GM18907 (cell line): ENCODE measurements around the gene DHX8.
"Not testable (repeated sequence)": the region's sequence is repeated elsewhere in the genome, so short reads cannot be mapped to it uniquely, and the experiment has no call there.

Experiments used
- ATAC-seq: cut with Tn5 transposase; IDR thresholded peaks from one replicate; pipeline ENCODE4 v1.9.1; 2021; ENCODE audit warnings: mild to moderate bottlenecking, moderate library complexity; ENCODE audit not compliant: unreplicated experiment

Gene DHX8

DNA sequence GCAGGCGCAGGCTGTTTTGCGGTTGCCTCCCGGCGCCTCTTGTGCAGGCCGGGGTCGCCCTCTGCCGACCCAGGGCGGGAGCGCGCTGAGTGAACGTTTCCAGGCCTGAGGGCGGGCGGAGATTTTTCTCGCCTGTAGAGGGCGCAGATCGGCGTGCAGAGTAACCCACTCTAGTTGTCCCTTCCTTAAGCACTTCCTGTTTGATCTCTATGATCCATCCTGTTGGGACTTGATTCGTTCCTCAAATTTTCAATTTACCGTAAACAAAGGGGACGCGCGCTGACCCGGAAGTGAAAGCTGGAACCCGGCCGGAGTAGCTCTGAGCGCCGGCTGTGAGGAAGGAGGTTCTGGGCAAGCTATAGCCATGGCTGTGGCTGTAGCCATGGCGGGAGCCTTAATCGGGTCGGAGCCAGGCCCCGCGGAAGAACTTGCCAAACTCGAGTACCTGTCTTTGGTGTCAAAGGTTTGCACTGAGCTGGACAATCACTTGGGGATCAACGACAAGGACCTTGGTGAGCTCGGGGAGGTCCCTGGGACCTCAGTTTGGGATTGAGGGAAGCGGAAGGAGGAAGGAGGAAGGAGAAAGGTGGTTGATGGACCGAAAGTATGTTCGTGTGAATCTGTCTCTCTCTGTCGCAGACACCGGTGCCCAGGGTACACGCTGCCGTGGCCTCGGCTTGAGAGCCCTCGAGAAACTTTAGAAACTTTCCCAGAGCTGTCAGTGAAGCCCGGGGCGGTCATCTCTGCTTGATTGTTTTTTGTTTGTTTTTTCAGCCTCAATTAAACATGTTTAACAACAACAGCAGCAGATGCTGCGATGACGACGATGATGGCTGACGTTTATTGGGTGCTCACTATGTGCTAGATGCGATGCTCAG is at the start of gene DHX8:
Gene DHX8 (plus strand): TSS at position 302 of the 878 bp plus-strand sequence. CDS start 63 bp downstream, at position 365.
- peak; percentile 94 for ATAC-seq

DNA sequence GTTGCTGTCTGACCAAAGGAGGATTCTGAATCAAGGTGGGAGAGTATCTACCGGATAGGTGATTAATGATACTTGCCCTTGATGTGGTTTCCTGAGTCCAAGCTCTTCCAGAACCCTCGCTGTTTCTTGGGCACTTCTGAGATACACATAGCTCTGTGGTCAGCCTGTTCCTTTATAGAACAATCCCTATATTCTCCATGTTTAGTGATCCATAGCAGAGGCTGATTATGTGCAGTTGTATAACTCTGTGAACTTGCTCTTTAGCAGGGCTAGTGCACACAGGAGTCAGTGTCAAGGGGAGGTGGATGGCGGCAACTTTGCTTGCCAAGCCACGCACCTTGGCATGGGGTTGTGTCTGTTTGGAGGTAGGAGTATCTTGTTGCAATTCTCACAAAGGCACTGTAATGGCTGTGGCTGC is 48.9 kb upstream of the DHX8 start:
- no peak for ATAC-seq

DNA sequence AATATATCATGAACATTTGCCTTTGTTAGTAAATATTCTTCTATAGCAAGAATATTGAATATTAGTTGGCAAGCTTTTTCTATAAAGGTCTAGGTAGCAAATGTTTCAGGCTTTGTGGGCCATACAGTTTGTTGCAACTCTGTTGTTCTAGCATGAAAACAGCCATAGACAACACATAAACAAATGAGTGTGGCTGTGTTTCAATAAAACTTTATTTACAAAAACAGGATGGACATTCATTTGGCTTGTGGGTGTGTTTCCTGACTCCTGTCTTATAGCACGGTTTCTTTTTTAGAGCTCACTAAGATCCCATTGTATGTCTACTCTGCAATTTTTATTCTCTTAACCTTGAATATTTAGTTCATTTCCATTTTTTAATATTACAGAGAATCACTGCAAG is 46.0 kb upstream of the DHX8 start:
- ATAC-seq = no peak

DNA sequence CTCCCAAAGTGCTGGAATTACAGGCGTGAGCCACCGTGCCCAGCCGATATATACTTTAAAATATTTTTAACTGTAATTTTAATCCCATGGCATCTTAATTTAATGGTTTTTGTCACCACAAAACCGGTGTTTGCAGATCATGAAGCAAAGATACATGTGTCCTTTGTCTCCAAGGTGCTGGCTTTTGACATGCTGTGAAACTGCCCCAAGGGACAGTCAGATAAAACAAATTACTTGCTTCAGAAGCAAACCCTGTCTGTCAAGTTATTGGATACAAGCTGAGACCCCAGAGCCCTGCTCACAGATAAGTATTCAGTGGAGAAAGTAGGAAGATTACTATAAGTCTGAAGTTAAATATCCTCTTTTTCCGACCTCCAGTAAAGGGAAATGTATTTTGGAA is 45.1 kb upstream of the DHX8 start:
- no peak for ATAC-seq

DNA sequence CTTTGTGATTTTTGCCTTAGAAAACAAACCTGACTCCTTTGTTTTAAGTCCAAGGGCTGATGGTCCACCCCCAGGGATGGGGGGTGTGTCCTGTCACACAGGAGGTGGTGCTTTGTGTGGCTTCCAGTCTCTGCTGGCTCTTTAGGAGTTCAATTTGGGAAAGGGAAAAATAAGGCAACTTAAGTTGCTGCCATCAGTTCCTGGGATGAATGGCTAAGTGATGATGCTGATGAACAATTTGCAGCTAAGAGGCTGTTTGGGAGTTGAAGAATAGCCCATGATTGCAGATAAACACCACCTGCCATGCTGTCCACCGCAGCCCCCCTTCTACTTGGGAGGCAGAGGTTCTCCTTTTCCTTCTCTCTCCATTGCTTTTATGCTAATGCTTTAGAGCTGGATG is 44.7 kb upstream of the DHX8 start:
- no peak for ATAC-seq

GRCh38 chr17:43442711-43443110 is 41.1 kb upstream of the DHX8 start:
- ATAC-seq = no peak

DNA sequence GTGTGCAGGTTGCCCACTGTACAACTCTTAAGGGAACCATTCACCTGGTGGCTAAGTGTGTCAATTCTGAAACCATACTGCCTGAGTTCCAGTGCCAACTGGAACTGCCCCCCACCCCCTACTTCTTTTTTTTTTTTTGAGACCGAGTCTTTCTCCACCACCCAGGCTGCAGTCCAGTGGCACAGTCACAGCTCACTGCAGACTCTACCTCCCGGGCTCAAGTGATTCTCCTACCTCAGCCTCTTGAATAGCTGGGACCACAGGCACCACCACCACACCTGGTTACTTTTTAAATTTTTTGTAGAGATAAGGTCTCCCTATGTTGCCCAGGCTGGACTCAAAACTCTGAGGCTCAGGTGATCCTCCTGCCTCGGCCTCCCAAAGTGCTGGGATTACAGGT is 40.4 kb upstream of the DHX8 start:
- no peak for ATAC-seq

DNA sequence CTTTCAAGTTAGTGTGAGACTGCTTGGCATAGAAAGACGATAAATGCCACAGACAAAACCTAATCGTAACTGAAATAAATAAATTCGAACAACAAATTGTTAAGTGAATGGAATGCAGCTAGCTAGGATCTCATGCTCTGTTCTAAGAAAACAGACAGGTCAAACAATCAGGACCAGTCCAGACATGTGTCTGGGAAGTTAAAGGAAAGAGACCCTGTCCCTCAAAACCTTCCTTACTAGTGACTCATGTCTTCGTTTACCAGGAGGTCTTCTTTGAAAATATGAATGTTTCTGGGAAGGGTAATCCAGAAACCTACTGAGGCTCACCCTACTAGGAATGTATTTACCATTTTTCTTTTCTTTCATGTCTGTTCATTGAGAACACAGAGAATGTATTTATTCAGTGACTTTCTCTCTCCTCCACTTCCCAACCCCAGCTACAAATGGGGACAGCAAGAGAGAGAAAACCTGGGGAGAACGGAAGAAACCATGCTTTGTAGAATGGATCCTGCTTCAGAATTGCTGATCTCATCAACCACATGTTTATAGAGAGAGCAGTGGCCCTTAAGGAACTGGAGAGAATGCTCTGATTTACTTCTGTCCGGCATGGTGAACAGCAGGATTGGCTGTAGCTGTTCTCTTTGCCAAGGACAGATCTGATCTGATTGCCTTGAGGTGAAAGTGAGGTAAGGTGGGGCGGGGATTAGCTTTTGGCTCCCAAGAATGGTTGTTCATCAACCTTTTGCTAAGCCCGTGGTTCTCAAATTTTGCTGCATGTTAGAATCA is 39.4 kb upstream of the DHX8 start:
- ATAC-seq = no peak

- ATAC-seq = no peak
These were observed 38.7 kb upstream of the DHX8 start for GRCh38 chr17:43445009-43445589.

DNA sequence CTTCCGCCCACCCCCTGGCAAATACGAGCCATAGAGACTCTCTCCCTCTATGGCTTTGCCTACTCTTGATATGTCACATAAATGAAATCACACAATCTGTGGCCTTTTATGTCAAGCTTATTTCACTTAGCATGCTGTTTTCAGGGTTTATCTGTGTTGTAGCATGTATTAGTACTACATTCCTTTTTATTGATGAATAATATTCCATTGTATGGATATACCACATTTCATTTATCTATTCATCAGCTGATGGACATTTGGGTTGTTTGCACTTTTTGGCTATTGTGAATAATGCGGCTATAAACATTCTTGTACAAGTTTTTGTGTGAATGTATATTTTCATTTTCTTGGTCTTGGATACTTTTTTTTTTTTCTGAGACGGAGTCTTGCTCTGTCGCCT is 37.0 kb upstream of the DHX8 start:
- no peak for ATAC-seq

DNA sequence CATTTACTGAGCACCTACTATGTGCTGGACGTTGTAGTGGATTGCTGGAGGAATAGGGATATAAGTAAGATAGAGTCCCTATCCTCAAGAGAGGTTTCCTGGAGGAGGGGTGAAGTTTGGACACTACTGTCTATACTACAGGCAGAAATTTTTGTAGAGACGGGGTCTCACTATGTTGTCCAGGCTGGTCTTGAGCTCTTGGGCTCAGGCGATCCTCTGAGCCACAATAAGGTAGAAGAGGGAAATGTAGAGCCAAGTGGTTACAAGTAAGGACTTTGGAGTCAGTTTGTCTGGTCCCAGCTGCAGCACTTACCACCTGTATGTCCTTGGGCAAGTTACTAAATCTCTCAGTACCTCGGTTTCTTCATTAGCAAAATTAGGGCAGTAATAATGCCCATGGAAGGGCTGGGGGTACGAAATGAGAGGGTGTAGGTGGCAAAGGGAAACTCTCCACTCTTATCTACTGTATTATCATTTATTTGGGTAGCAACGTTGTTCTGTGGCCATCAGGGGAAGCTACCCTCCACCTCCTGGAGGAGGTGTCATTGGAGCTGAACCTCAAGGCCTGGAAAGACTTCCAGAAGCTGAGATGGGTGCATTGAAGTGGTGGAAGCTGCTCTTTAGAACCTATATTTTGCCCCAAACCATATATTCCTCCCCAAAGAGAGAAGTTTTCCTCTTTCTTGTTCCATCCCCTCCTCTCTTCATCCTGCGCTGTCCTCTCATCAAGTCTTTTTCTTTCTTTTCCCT is 34.9 kb upstream of the DHX8 start:
- ATAC-seq = no peak

DNA sequence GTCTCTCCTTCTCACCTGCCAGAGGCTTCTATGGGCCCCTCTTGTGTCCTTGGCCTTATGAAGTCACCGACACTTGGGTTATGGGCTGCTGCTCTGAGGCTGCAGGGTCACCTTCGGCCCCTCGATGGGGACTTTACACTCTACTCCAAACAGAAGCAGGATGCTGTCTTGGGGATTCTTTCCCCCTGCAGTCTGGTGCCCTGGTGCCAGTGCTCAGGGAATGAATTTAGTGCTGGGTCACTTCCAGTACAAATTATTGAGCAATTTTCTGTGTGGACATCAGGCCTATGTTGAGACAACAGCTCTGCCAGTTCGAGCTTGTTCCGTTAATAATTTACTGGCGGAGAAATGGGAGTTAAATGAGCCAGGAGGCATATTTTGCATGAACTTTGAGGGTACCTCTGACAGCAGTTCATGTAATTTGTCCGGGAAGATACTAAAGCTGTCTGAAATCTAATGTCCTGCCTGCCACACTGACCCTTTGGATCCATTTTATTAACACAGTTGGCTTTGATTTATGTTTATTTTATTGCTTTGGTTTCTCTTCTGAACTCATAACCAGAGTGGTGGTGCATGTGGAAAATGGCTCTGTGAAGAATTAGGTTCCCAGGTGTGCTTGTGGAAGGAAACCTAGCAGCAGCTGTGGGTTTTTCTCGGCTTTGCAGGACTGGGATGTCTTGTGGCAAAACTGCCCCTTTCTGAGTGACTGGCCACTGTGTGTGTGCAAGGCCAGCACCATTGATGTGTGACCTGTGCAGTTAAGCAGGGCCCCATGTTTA is 34.1 kb upstream of the DHX8 start:
- ATAC-seq = no peak

GRCh38 chr17:43450791-43451190 is 33.0 kb upstream of the DHX8 start:
- ATAC-seq = not testable (repeated sequence)

DNA sequence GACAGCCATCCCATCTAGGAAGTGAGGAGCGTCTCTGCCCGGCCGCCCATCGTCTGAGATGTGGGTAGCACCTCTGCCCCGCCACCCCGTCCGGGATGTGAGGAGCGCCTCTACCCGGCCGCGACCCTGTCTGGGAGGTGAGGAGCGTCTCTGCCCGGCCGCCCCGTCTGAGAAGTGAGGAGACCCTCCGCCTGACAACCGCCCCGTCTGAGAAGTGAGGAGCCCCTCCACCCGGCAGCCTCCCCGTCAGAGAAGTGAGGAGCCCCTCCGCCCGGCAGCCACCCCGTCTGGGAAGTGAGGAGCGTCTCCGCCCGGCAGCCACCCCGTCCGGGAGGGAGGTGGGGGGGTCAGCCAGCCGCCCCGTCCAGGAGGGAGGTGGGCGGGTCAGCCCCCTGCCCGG is 32.0 kb upstream of the DHX8 start:
- ATAC-seq = not testable (repeated sequence)

GRCh38 chr17:43453331-43453812 is 30.4 kb upstream of the DHX8 start:
- ATAC-seq = no peak

GRCh38 chr17:43454868-43455267 is 28.9 kb upstream of the DHX8 start:
- no peak for ATAC-seq

DNA sequence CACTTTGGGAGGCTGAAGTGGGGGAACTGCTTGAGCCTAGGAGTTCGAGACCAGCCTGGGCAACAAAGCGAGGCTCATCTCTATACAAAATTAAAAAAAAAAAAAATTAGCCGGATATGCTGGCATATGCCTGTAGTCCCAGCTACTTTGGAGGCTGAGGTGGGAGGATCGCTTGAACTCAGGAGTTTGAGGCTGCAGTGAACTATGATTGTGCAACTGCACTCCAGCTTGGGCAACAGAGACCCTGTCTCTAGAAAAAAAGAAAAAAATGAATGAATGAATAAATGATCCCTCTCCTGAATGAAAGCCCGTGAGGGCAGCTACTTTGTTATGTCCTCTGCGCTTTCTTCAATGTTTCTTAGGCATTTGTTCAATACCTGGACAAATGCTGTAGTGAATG is 27.7 kb upstream of the DHX8 start:
- ATAC-seq = no peak

DNA sequence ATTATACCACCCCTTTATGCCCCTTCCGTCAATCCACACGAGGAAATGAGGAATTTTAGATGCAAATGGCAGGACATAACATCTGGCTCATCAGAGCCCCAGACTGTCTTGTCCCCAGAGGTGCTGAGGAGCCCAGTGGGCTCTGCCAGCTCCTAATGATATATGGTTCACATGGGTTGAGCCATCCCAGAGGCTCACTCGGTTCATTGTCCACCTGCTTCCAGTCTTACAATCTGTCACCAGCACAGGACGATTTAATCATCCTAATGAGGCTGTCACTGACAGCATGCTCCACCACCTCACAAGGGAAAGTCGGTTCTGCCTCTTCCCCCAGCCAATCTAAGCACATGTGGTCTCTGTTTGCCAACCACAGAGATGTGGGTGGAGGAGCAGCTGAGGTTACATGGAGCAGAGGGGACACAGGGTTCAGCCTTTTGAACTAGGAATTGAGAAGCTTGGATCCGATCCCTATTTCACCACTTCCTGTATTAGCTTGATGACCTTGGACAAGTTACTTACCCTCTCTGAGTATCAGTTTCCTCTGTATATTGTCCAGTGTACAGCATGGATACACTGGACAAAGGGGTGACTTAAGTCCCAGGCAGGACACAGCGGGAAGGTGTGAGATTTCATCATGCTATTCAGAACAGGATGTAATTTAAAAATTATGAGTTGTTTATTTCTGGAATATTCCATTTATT is 27.0 kb upstream of the DHX8 start:
- ATAC-seq = no peak

GRCh38 chr17:43457362-43457692 is 26.4 kb upstream of the DHX8 start:
- ATAC-seq = no peak

DNA sequence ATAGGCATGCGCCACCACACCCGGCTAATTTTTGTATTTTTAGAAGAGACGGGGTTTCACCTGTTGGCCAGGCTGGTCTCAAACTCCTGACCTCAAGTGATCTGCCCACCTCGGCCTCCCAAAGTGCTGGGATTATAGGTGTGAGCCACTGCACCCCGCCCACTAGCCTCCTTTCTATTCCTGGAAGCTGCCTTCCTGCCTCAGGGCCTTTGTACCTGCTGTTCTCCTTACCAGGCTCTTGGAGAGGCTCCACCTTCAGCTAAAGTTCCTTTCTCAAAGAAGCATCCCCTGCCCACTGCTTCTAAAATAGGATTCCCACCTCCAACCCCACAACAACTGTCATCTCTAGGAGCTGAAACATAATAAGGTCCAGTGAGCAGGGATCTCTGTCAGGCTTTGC is 23.9 kb upstream of the DHX8 start:
- ATAC-seq = not testable (repeated sequence)
